ENCODE measurements around the gene ARL10.

ARL10 gene

GRCh38 chr5:176410486-176411180, 45.3 kb downstream of the ARL10 start:
- DNase-seq (ENCODE audit: low spot score) = no peak

- DNase-seq (ENCODE audit: low spot score) = no peak
Observed at GRCh38 chr5:176412517-176413254, 47.4 kb downstream of the ARL10 start.

GRCh38 chr5:176413255-176413565, 47.9 kb downstream of the ARL10 start:
- no peak for DNase-seq (ENCODE audit: low spot score)

- DNase-seq (ENCODE audit: low spot score) = no peak
Observed at GRCh38 chr5:176413709-176414191, 48.5 kb downstream of the ARL10 start.

- no peak for DNase-seq (ENCODE audit: low spot score)
Observed at GRCh38 chr5:176414704-176415103, 49.4 kb downstream of the ARL10 start.

- DNase-seq (ENCODE audit: low spot score) = no peak
Observed at GRCh38 chr5:176415240-176415951, 50.1 kb downstream of the ARL10 start.

GRCh38 chr5:176415952-176416924, 51.0 kb downstream of the ARL10 start, which contains the start of gene CLTB:
Gene CLTB (minus strand): TSS chr5:176416539. CDS start chr5:176416363, 176 bp downstream.
- DNase-seq (ENCODE audit: low spot score) = peak; percentile 92

GRCh38 chr5:176416965-176417364, 51.7 kb downstream of the ARL10 start:
- no peak for DNase-seq (ENCODE audit: low spot score)

- DNase-seq (ENCODE audit: low spot score) = no peak
Observed at GRCh38 chr5:176418251-176418650, 53.0 kb downstream of the ARL10 start.

- no peak for DNase-seq (ENCODE audit: low spot score)
Observed at GRCh38 chr5:176420086-176420485, 54.8 kb downstream of the ARL10 start.

- DNase-seq (ENCODE audit: low spot score) = no peak
Observed at GRCh38 chr5:176420972-176421544, 55.8 kb downstream of the ARL10 start.

GRCh38 chr5:176424181-176424580, 58.9 kb downstream of the ARL10 start:
- DNase-seq (ENCODE audit: low spot score) = no peak

- no peak for DNase-seq (ENCODE audit: low spot score)
Observed at GRCh38 chr5:176425138-176425537, 59.9 kb downstream of the ARL10 start.

GRCh38 chr5:176425791-176426190, 60.5 kb downstream of the ARL10 start:
- DNase-seq (ENCODE audit: low spot score) = no peak

- DNase-seq (ENCODE audit: low spot score) = no peak
Observed at GRCh38 chr5:176426876-176427275, 61.6 kb downstream of the ARL10 start.

- DNase-seq (ENCODE audit: low spot score) = no peak
Observed at GRCh38 chr5:176427971-176428370, 62.7 kb downstream of the ARL10 start.

- no peak for DNase-seq (ENCODE audit: low spot score)
Observed at GRCh38 chr5:176429972-176430371, 64.7 kb downstream of the ARL10 start.

All from HuH-7.5 (cell line).